Measurements from ENCODE around the gene CYP24A1. TPM values are rescaled to one million over a fixed set of nuclear protein-coding genes. Genes with fewer than 3 reads are reported as not detected.

CYP24A1 gene
- total RNA-seq, 1 donor from 2014 or later, result 0.04 TPM

DNA sequence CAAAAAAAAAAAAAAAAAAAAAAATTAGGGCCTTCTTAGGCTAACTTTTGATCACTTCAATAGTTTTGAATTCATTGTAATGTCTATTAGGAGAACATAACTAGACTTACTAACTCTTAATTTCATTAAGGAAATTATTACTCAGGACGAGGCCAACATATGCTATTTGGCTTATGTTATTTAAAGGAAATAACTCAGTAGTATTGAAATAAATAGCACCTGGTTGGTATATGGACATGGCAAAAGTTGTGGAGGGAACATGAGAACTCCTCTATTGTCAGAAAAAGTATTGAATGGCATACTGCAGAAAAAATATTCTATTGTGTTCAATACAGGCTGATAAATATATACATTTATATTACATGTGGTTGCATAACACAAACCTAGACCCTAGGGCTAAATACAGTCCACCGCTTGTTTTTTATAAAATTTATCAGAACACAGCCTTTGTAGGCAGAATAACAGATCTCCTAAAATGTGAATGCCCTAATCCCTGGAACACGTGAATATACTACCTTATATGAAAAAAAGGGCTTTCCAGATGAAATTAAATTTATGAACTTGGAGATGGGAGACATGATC, 18.0 kb downstream of the CYP24A1 start:
- TF ChIP-seq, protein P1, sequence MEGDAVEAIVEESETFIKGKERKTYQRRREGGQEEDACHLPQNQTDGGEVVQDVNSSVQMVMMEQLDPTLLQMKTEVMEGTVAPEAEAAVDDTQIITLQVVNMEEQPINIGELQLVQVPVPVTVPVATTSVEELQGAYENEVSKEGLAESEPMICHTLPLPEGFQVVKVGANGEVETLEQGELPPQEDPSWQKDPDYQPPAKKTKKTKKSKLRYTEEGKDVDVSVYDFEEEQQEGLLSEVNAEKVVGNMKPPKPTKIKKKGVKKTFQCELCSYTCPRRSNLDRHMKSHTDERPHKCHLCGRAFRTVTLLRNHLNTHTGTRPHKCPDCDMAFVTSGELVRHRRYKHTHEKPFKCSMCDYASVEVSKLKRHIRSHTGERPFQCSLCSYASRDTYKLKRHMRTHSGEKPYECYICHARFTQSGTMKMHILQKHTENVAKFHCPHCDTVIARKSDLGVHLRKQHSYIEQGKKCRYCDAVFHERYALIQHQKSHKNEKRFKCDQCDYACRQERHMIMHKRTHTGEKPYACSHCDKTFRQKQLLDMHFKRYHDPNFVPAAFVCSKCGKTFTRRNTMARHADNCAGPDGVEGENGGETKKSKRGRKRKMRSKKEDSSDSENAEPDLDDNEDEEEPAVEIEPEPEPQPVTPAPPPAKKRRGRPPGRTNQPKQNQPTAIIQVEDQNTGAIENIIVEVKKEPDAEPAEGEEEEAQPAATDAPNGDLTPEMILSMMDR (IDR thresholded peaks at IDR 0.05; ENCODE audit: insufficient read depth, low read length, poor library complexity, severe bottlenecking), result no peak
- no peaks in the 10 kb centered on the region for H3K27me3 ChIP-seq (ENCODE audit: control insufficient read depth, insufficient read depth, low read length)

GRCh38 chr20:54154439-54154838, 19.3 kb downstream of the CYP24A1 start:
- TF ChIP-seq, protein P1 (IDR thresholded peaks at IDR 0.05; ENCODE audit: insufficient read depth, low read length, poor library complexity, severe bottlenecking), result no peak
- no peak for DNase-seq (ENCODE audit: low read depth)

More for the DNA sequence above, 18.0 kb downstream of the CYP24A1 start:
- H3K36me3 ChIP-seq (ENCODE audit: control insufficient read depth, insufficient read depth, low read length), result no peaks in the 10 kb centered on the region
- H3K4me3 ChIP-seq (ENCODE audit: low read depth, low read length), result no peak overlapping the region
- DNase-seq (ENCODE audit: low read depth), result no peak

DNA sequence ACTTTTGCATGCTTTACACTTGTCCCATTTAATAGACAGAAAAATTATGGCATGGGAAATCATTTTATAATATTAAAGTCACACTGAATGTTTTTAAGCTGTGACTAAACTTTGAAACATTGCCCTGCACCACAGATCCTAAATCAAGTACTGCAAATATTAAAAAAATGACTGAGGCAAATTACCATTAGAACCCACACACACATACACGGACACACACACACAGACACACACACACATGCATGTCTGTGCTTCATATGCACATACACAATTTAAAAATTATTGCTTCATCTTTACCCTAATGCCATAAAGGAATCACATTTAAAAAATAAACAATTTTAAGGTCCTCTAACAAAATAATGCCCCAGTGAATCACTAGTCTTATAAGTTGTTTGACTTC, 19.9 kb downstream of the CYP24A1 start:
- no peak for DNase-seq (ENCODE audit: low read depth)
- TF ChIP-seq, protein P1 (IDR thresholded peaks at IDR 0.05; ENCODE audit: insufficient read depth, low read length, poor library complexity, severe bottlenecking), result no peak
- Histone ChIP-seq H3K27me3 (ENCODE audit: control insufficient read depth, insufficient read depth, low read length) (no peaks in the 10 kb centered on the region), H3K36me3 (ENCODE audit: control insufficient read depth, insufficient read depth, low read length) (no peaks in the 10 kb centered on the region), H3K4me3 (ENCODE audit: low read depth, low read length) (no peak overlapping the region)

More at GRCh38 chr20:54154439-54154838, 19.3 kb downstream of the CYP24A1 start:
- no peak overlapping the region for H3K4me3 ChIP-seq (ENCODE audit: low read depth, low read length)
- H3K27me3 ChIP-seq (ENCODE audit: control insufficient read depth, insufficient read depth, low read length), result no peaks in the 10 kb centered on the region
- H3K36me3 ChIP-seq (ENCODE audit: control insufficient read depth, insufficient read depth, low read length), result no peaks in the 10 kb centered on the region

GRCh38 chr20:54153041-54153327, 20.8 kb downstream of the CYP24A1 start:
- no peak for DNase-seq (ENCODE audit: low read depth)
- Histone ChIP-seq H3K36me3 (ENCODE audit: control insufficient read depth, insufficient read depth, low read length) (no peaks in the 10 kb centered on the region), H3K4me3 (ENCODE audit: low read depth, low read length) (no peak overlapping the region), H3K27me3 (ENCODE audit: control insufficient read depth, insufficient read depth, low read length) (no peaks in the 10 kb centered on the region)
- TF ChIP-seq, protein P1 (IDR thresholded peaks at IDR 0.05; ENCODE audit: insufficient read depth, low read length, poor library complexity, severe bottlenecking), result no peak

DNA sequence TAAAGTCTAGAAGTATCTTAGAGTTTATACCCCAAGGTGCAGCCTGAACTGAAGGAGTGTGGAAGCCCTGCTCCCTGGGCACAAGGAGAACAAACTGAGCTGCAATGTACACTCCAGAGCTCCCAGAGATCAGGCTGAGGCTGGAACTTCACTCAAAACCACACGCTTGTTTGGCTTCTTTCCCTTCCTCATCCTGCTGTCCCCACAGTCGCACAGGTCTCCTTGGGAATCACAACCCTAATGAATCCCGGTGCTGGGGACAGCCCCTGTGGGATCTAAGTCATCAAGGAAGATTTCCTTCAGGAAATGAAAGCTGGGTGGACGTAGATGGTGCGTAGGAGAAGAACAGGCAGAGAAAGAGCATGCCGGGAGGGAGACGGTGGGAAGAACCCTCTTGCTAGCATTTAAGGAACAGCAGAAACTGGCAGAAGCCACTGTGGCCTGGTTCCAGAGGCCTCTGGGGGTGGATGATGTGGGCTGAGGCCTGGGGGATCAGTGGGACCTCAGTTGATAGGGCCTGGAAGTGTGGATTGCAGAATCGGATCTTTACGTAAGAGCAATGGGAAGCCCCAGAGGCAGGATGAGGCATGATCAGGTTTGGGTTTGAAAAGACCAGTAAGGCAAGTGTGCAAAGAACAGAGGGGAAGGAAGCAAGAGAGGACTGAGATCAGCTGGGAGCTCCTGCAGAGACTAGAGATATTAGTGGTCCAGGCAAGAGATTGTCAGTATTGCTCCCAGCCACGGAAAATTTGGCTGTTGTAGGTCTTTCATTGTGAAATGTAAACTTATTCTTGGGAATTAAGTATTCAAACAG, 21.4 kb downstream of the CYP24A1 start:
- TF ChIP-seq, protein P1 (IDR thresholded peaks at IDR 0.05; ENCODE audit: insufficient read depth, low read length, poor library complexity, severe bottlenecking), result no peak
- Histone ChIP-seq H3K4me3 (ENCODE audit: low read depth, low read length) (no peak overlapping the region), H3K27me3 (ENCODE audit: control insufficient read depth, insufficient read depth, low read length) (no peaks in the 10 kb centered on the region), H3K36me3 (ENCODE audit: control insufficient read depth, insufficient read depth, low read length) (no peaks in the 10 kb centered on the region)
- DNase-seq (ENCODE audit: low read depth), result no peak

Data from kidney epithelial cell (primary cell).